ACC112 (cell line): ENCODE data around the gene LYRM7.
A peak's percentile ranks its signal among the peaks of the same experiment; 100 is the strongest.
"Not testable (repeated sequence)": the region's sequence is repeated elsewhere in the genome, so short reads cannot be mapped to it uniquely, and the experiment has no call there.

ENCODE experiments used
- H2AFZ ChIP-seq: fragments of 200-600 bp; sonication (generic); one replicate; pipeline ENCODE4 v1.6.0; 2017; ENCODE audit warnings: antibody characterized with exemption, low read length; ENCODE audit not compliant: unreplicated experiment
- H3K27ac ChIP-seq: fragments of 200-600 bp; sonication (generic); 2 replicates; pipeline ENCODE4 v1.5.1; 2014; ENCODE audit warnings: low read depth, mild to moderate bottlenecking, antibody characterized with exemption, low read length, moderate library complexity
- H3K27me3 ChIP-seq: fragments of 200-600 bp; sonication (generic); 2 replicates; pipeline ENCODE4 v1.6.1; 2014; ENCODE audit warnings: mild to moderate bottlenecking, antibody characterized with exemption, low read length, moderate library complexity, mixed read lengths; ENCODE audit not compliant: insufficient read depth
- H3K36me3 ChIP-seq: fragments of 200-600 bp; sonication (generic); 2 replicates; pipeline ENCODE4 v1.6.1; 2016; ENCODE audit warnings: mild to moderate bottlenecking, antibody characterized with exemption, low read length, moderate library complexity, mixed read lengths; ENCODE audit not compliant: insufficient read depth
- H3K4me1 ChIP-seq: fragments of 200-600 bp; sonication (generic); one replicate; pipeline ENCODE4 v1.6.1; 2016; ENCODE audit warnings: low read length, mixed read lengths; ENCODE audit not compliant: insufficient read depth, unreplicated experiment, control insufficient read depth
- H3K4me3 ChIP-seq: fragments of 200-600 bp; sonication (generic); 2 replicates; pipeline ENCODE4 v1.5.1; 2014; ENCODE audit warnings: mild to moderate bottlenecking, low read depth, low read length
- H3K79me2 ChIP-seq: fragments of 200-600 bp; sonication (generic); one replicate; pipeline ENCODE4 v1.6.0; 2016; ENCODE audit warnings: low read length; ENCODE audit not compliant: control insufficient read depth, unreplicated experiment, insufficient read depth

The LYRM7 gene

GRCh38 chr5:131230406-131230805 is 59.7 kb downstream of the LYRM7 start:
- Histone ChIP-seq H3K27me3 (no peaks in the 10 kb centered on the region), H3K27ac (no peak overlapping the region), H3K36me3 (no peaks in the 10 kb centered on the region), H3K4me3 (no peak overlapping the region), H3K79me2 (no peaks in the 10 kb centered on the region), H2AFZ (peak overlapping the region; percentile 47), H3K4me1 (no peaks in the 10 kb centered on the region)

GRCh38 chr5:131239686-131240085 is 68.9 kb downstream of the LYRM7 start:
- no peaks in the 10 kb centered on the region for H3K36me3 ChIP-seq
- H3K4me1 ChIP-seq = peaks cover 22% of the 10 kb centered on the region
- no peak overlapping the region for H3K27ac ChIP-seq
- peak overlapping the region; percentile 40 for H2AFZ ChIP-seq
- no peaks in the 10 kb centered on the region for H3K27me3 ChIP-seq
- H3K79me2 ChIP-seq = no peaks in the 10 kb centered on the region
- no peak overlapping the region for H3K4me3 ChIP-seq

- no peaks in the 10 kb centered on the region for H3K79me2 ChIP-seq
- peaks cover 18% of the 10 kb centered on the region for H3K4me1 ChIP-seq
- no peaks in the 10 kb centered on the region for H3K36me3 ChIP-seq
- no peaks in the 10 kb centered on the region for H3K27me3 ChIP-seq
- H3K27ac ChIP-seq = peak overlapping the region; percentile 69
- H3K4me3 ChIP-seq = no peak overlapping the region
- H2AFZ ChIP-seq = no peak overlapping the region
Observed at GRCh38 chr5:131242728-131243255, 72.0 kb downstream of the LYRM7 start.

GRCh38 chr5:131245312-131245711 is 74.6 kb downstream of the LYRM7 start:
- H2AFZ ChIP-seq = no peak overlapping the region
- no peaks in the 10 kb centered on the region for H3K27me3 ChIP-seq
- no peaks in the 10 kb centered on the region for H3K79me2 ChIP-seq
- 0 out of 2 replicates have a peak overlapping the region, but pooled peaks have one; percentile 3 for H3K27ac ChIP-seq
- no peak overlapping the region for H3K4me3 ChIP-seq
- H3K36me3 ChIP-seq = no peaks in the 10 kb centered on the region
- peaks cover 15% of the 10 kb centered on the region for H3K4me1 ChIP-seq

GRCh38 chr5:131245948-131246347 is 75.2 kb downstream of the LYRM7 start:
- H2AFZ ChIP-seq = no peak overlapping the region
- no peak overlapping the region for H3K27ac ChIP-seq
- H3K4me3 ChIP-seq = no peak overlapping the region
- H3K4me1 ChIP-seq = peaks cover 15% of the 10 kb centered on the region
- no peaks in the 10 kb centered on the region for H3K36me3 ChIP-seq
- H3K27me3 ChIP-seq = no peaks in the 10 kb centered on the region
- H3K79me2 ChIP-seq = no peaks in the 10 kb centered on the region

GRCh38 chr5:131246504-131246903 is 75.8 kb downstream of the LYRM7 start:
- Histone ChIP-seq H3K27me3 (no peaks in the 10 kb centered on the region), H2AFZ (no peak overlapping the region), H3K36me3 (no peaks in the 10 kb centered on the region), H3K4me3 (no peak overlapping the region), H3K79me2 (no peaks in the 10 kb centered on the region), H3K4me1 (peaks cover 15% of the 10 kb centered on the region), H3K27ac (no peak overlapping the region)

- no peaks in the 10 kb centered on the region for H3K4me1 ChIP-seq
- no peak overlapping the region for H3K4me3 ChIP-seq
- H3K79me2 ChIP-seq = no peaks in the 10 kb centered on the region
- no peaks in the 10 kb centered on the region for H3K27me3 ChIP-seq
- H3K36me3 ChIP-seq = no peaks in the 10 kb centered on the region
- H2AFZ ChIP-seq = no peak overlapping the region
- no peak overlapping the region for H3K27ac ChIP-seq
Observed at GRCh38 chr5:131250751-131251475, 80.2 kb downstream of the LYRM7 start.

GRCh38 chr5:131252824-131253171 is 82.1 kb downstream of the LYRM7 start:
- H3K4me1 ChIP-seq = peaks cover 4% of the 10 kb centered on the region

GRCh38 chr5:131254025-131254424 is 83.3 kb downstream of the LYRM7 start:
- H3K27ac ChIP-seq, H2AFZ ChIP-seq, H3K79me2 ChIP-seq, H3K27me3 ChIP-seq, H3K36me3 ChIP-seq, H3K4me1 ChIP-seq, H3K4me3 ChIP-seq: not testable (repeated sequence)

More at GRCh38 chr5:131252824-131253171, 82.1 kb downstream of the LYRM7 start:
- Histone ChIP-seq H3K27me3 (no peaks in the 10 kb centered on the region), H3K4me3 (no peak overlapping the region), H3K27ac (no peak overlapping the region), H3K36me3 (no peaks in the 10 kb centered on the region), H2AFZ (no peak overlapping the region), H3K79me2 (no peaks in the 10 kb centered on the region)

GRCh38 chr5:131254741-131255140 is 84.0 kb downstream of the LYRM7 start:
- Histone ChIP-seq H3K27ac (no peak overlapping the region), H3K36me3 (no peaks in the 10 kb centered on the region), H3K79me2 (no peaks in the 10 kb centered on the region), H2AFZ (no peak overlapping the region), H3K27me3 (no peaks in the 10 kb centered on the region), H3K4me3 (no peak overlapping the region), H3K4me1 (peaks cover 15% of the 10 kb centered on the region)
